ENCODE data around the gene FAM180B. TPM values are rescaled to one million over a fixed set of nuclear protein-coding genes. Genes with fewer than 3 reads are reported as not detected.

The FAM180B gene
- total and polyA plus RNA-seq, 2 of the 4 experiments (the other 2 are of a cell fraction), result not detected

- POLR2A ChIA-PET (ENCODE audit: unreplicated experiment), result interaction anchor here (0.6 to 1.1 kb wide), 2 partner anchors 13 to 32 kb away, joined by 3 to 4 read pairs; no protein-coding TSS in a partner anchor
- ATAC-seq (ENCODE audit: low read depth) (no peak), DNase-seq (no peak)
- in situ Hi-C loops (cut with MboI; ENCODE audit: low sequenced_read_pairs), result no loop called here
- peak overlapping the region; percentile 45; the same call in 1 of the 2 replicates for H2BK120ac ChIP-seq (ENCODE audit: low read depth, low read length)
- peaks cover 4% of the 10 kb centered on the region for H3K4me1 ChIP-seq (ENCODE audit: control insufficient read depth, insufficient read depth, low read length)
- peaks cover 9% of the 10 kb centered on the region for H3K36me3 ChIP-seq (ENCODE audit: control insufficient read depth, insufficient read depth, low read length)
- H3K27me3 ChIP-seq (ENCODE audit: control insufficient read depth, insufficient read depth, low read length), result no peaks in the 10 kb centered on the region
- H3K9ac ChIP-seq (ENCODE audit: low read depth, low read length), result peak overlapping the region; percentile 80
- peaks cover 3% of the 10 kb centered on the region; the same call in 1 of the 2 replicates for H3K9me1 ChIP-seq (ENCODE audit: insufficient read depth, low read length)
- H3K14ac ChIP-seq (replicated peaks; ENCODE audit: low read depth, low read length), result peak overlapping the region; percentile 92
- dilution Hi-C loops (cut with HindIII; ENCODE audit: low sequenced_read_pairs, unreplicated experiment), result no loop called here
- H4K91ac ChIP-seq (ENCODE audit: insufficient read depth, low read depth, low read length), result peak overlapping the region; percentile 75
- peak overlapping the region; percentile 59 to 100 for H4K8ac ChIP-seq (ENCODE audit: low read depth in 2 of 2, low read length in 2 of 2)
- peak overlapping the region; percentile 90 for H3K4me2 ChIP-seq (ENCODE audit: low read depth, low read length)
- H2BK15ac ChIP-seq (ENCODE audit: low read depth, low read length), result peak overlapping the region; percentile 57; the same call in 1 of the 3 replicates
- no peak overlapping the region; the same call in 1 of the 2 replicates for H3K56ac ChIP-seq (ENCODE audit: extremely low read depth, insufficient read depth, low read length)
- H3K4me3 ChIP-seq (ENCODE audit: insufficient read depth, low read depth, low read length), result peak overlapping the region; percentile 95
- peak overlapping the region; percentile 4 for H2BK5ac ChIP-seq (ENCODE audit: low read depth, low read length, poor library complexity, severe bottlenecking)
- H2AFZ ChIP-seq (replicated peaks; ENCODE audit: low read length, poor library complexity), result peak overlapping the region; percentile 99
- no peaks in the 10 kb centered on the region for H4K20me1 ChIP-seq (ENCODE audit: insufficient read depth, low read length)
- no peak overlapping the region for H2BK20ac ChIP-seq (ENCODE audit: low read depth, low read length)
- H3K4ac ChIP-seq (ENCODE audit: low read depth, low read length), result peak overlapping the region; percentile 87
- H2AK9ac ChIP-seq (replicated peaks; ENCODE audit: low read depth, low read length, poor library complexity), result peak overlapping the region; percentile 98
- TSS peak; percentile 25 for BruUV-seq (replicated peaks)
- intact Hi-C loops (cut with micrococcal nuclease), result no loop called here
- peak overlapping the region; percentile 53; the same call in 1 of the 2 replicates for H3K23ac ChIP-seq (ENCODE audit: low read depth, low read length)
- CTCF ChIA-PET, result interaction anchor here (0.8 kb wide), 1 partner anchor 52 kb away, joined by 3 read pairs; no protein-coding TSS in a partner anchor
- H4K5ac ChIP-seq (ENCODE audit: low read depth, low read length), result peak overlapping the region; percentile 94
- H3K18ac ChIP-seq (ENCODE audit: low read depth, low read length), result peak overlapping the region; percentile 46; the same call in 1 of the 2 replicates
- TF ChIP-seq MAZ (IDR thresholded peaks at IDR 0.05; ENCODE audit: borderline replicate concordance, low read depth, low read length), result no peak
- no peak for TF ChIP-seq RCOR1 (IDR thresholded peaks at IDR 0.05; ENCODE audit: insufficient replicate concordance, low read length)
- no peak for TF ChIP-seq ELK1 (IDR thresholded peaks at IDR 0.05; ENCODE audit: borderline replicate concordance, low read depth, low read length)
- TF ChIP-seq RFX5 (IDR thresholded peaks at IDR 0.05; ENCODE audit: low read depth, low read length), result no peak
- no peaks in the 10 kb centered on the region for H3K9me3 ChIP-seq (ENCODE audit: control insufficient read depth, insufficient read depth, low read length)
- no CpG with 5 or more reads among the region's 11 CpGs for WGBS, 2 experiments (ENCODE audit: extremely low coverage in 2 of 2, insufficient read length in 1 of 2)
- peaks cover 24 to 44% of the 10 kb centered on the region in 2 experiments for H3K79me1 ChIP-seq (ENCODE audit: low read depth in 1 of 2, low read length in 2 of 2)
- peak overlapping the region; percentile 65 for H3K27ac ChIP-seq (ENCODE audit: insufficient read depth, low read length)
- peak overlapping the region; percentile 37 for H2AK5ac ChIP-seq (ENCODE audit: low read depth, low read length)
Observed at GRCh38 chr11:47564933-47565339, 21.5 kb upstream of the FAM180B start.
